PC-9 (cell line): ENCODE data around the gene TMPRSS5.

Experiments
- CTCF ChIP-seq: fragments of 200-600 bp; sonication (generic); conservative IDR thresholded peaks from 2 replicates; pipeline ENCODE4 v1.6.1; 2017; ENCODE audit warnings: mixed run types, antibody characterized with exemption, mild to moderate bottlenecking, moderate library complexity
- EZH2 ChIP-seq: fragments of 200-600 bp; sonication (generic); IDR thresholded peaks from 2 replicates; pipeline ENCODE4 v1.8.0; 2017; ENCODE audit warnings: antibody characterized with exemption, low read depth

GRCh38 chr11:113732092-113732491 lies 26.0 kb upstream of the TMPRSS5 start:
- TF ChIP-seq EZH2 (no peak), CTCF (no peak)
